ENCODE results near the gene UBR1.
"Not testable (repeated sequence)": the region's sequence is repeated elsewhere in the genome, so short reads cannot be mapped to it uniquely, and the experiment has no call there.

UBR1 gene

GRCh38 chr15:42973114-42973513 lies 132.7 kb downstream of the UBR1 start:
- no peak for DNase-seq (ENCODE audit: low read depth in 2 of 2)

- DNase-seq (ENCODE audit: low read depth in 2 of 2) = no peak
These were observed 134.0 kb downstream of the UBR1 start for GRCh38 chr15:42971830-42972229.

- DNase-seq (ENCODE audit: low read depth in 2 of 2) = no peak
These were observed 141.4 kb downstream of the UBR1 start for GRCh38 chr15:42964476-42964875.

GRCh38 chr15:42955518-42955917 lies 150.3 kb downstream of the UBR1 start:
- no peak for DNase-seq (ENCODE audit: low read depth in 2 of 2)

GRCh38 chr15:42954291-42954690 lies 151.5 kb downstream of the UBR1 start:
- DNase-seq (ENCODE audit: low read depth in 2 of 2) = no peak

- not testable (repeated sequence) for DNase-seq (ENCODE audit: low read depth in 2 of 2)
These were observed 156.9 kb downstream of the UBR1 start for GRCh38 chr15:42948898-42949297.

- DNase-seq (ENCODE audit: low read depth in 2 of 2) = no peak
These were observed 165.3 kb downstream of the UBR1 start for GRCh38 chr15:42940527-42940926.

GRCh38 chr15:42939841-42940240 lies 166.0 kb downstream of the UBR1 start:
- DNase-seq (ENCODE audit: low read depth in 2 of 2) = no peak

GRCh38 chr15:42937143-42937542 lies 168.7 kb downstream of the UBR1 start:
- DNase-seq (ENCODE audit: low read depth in 2 of 2) = no peak

GRCh38 chr15:42933886-42934667 lies 171.8 kb downstream of the UBR1 start:
- DNase-seq (ENCODE audit: low read depth in 2 of 2) = no peak

GRCh38 chr15:42932833-42933515 lies 172.9 kb downstream of the UBR1 start:
- no peak for DNase-seq (ENCODE audit: low read depth in 2 of 2)

GRCh38 chr15:42931702-42932486 lies 173.9 kb downstream of the UBR1 start:
- DNase-seq (ENCODE audit: low read depth in 2 of 2) = no peak

GRCh38 chr15:42929306-42929848 lies 176.5 kb downstream of the UBR1 start:
- DNase-seq (ENCODE audit: low read depth in 2 of 2) = no peak

GRCh38 chr15:42921342-42921731 lies 184.5 kb downstream of the UBR1 start:
- peak in 1 of 2 donors; percentile 14 for DNase-seq (ENCODE audit: low read depth in 2 of 2)

- DNase-seq (ENCODE audit: low read depth in 2 of 2) = peak; percentile 95 to 96
These were observed 185.1 kb downstream of the UBR1 start, which contains the start of gene TTBK2 for GRCh38 chr15:42920519-42921341. TSS of gene TTBK2 (minus strand) at chr15:42920778. CDS start at chr15:42878617, 42,161 bp downstream.

GRCh38 chr15:42919799-42920518 lies 185.9 kb downstream of the UBR1 start:
- peak; percentile 4 to 5 for DNase-seq (ENCODE audit: low read depth in 2 of 2)

GRCh38 chr15:42919308-42919707 lies 186.5 kb downstream of the UBR1 start:
- no peak for DNase-seq (ENCODE audit: low read depth in 2 of 2)

- DNase-seq (ENCODE audit: low read depth in 2 of 2) = no peak
These were observed 187.8 kb downstream of the UBR1 start for GRCh38 chr15:42918047-42918446.

- no peak for DNase-seq (ENCODE audit: low read depth in 2 of 2)
These were observed 190.1 kb downstream of the UBR1 start for GRCh38 chr15:42915654-42916315.
